ENCODE results near the gene IDH3B.

DNA sequence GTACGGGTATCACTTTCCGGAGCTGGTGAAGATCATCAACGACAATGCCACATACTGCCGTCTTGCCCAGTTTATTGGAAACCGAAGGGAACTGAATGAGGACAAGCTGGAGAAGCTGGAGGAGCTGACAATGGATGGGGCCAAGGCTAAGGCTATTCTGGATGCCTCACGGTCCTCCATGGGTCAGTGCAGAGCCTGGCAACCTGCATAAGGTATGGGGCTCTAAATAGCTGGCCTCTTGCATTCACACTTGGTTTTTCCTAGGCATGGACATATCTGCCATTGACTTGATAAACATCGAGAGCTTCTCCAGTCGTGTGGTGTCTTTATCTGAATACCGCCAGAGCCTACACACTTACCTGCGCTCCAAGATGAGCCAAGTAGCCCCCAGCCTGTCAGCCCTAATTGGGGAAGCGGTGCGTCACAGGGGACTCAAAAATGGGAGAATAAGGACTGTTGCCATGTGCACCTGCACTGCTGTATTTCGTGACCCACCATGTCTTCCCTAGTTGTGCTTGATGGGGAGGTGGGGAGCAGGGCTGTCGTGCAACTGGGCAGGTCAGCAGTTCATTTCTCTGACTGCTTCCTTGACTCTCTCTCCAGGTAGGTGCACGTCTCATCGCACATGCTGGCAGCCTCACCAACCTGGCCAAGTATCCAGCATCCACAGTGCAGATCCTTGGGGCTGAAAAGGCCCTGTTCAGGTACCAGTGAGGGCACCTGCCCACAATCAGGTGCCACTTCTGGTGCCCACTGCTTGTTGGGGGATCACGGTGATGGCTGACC lies 8.5 kb downstream of the IDH3B start:
- TF ChIP-seq, protein P1, sequence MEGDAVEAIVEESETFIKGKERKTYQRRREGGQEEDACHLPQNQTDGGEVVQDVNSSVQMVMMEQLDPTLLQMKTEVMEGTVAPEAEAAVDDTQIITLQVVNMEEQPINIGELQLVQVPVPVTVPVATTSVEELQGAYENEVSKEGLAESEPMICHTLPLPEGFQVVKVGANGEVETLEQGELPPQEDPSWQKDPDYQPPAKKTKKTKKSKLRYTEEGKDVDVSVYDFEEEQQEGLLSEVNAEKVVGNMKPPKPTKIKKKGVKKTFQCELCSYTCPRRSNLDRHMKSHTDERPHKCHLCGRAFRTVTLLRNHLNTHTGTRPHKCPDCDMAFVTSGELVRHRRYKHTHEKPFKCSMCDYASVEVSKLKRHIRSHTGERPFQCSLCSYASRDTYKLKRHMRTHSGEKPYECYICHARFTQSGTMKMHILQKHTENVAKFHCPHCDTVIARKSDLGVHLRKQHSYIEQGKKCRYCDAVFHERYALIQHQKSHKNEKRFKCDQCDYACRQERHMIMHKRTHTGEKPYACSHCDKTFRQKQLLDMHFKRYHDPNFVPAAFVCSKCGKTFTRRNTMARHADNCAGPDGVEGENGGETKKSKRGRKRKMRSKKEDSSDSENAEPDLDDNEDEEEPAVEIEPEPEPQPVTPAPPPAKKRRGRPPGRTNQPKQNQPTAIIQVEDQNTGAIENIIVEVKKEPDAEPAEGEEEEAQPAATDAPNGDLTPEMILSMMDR (IDR thresholded peaks at IDR 0.05) = no peak
- no peak for TF ChIP-seq EZH2 (IDR thresholded peaks at IDR 0.05; ENCODE audit: borderline replicate concordance, insufficient read depth, low read depth, low read length, poor library complexity, severe bottlenecking)
